HG03558 (cell line): ENCODE results near the gene RPH3AL.

ENCODE experiments used
- ATAC-seq: cut with Tn5 transposase; IDR thresholded peaks from one replicate; pipeline ENCODE4 v1.9.1; 2021; ENCODE audit warnings: moderate number of reproducible peaks; ENCODE audit not compliant: unreplicated experiment; ENCODE audit errors: extremely low read depth

RPH3AL gene

GRCh38 chr17:193841-194806, 158.5 kb downstream of the RPH3AL start:
- ATAC-seq, result no peak

- no peak for ATAC-seq
These were observed 159.2 kb downstream of the RPH3AL start for GRCh38 chr17:193426-193810.

GRCh38 chr17:192666-193425, 159.8 kb downstream of the RPH3AL start:
- no peak for ATAC-seq

GRCh38 chr17:189444-189843, 163.2 kb downstream of the RPH3AL start:
- no peak for ATAC-seq

- ATAC-seq, result no peak
These were observed 165.5 kb downstream of the RPH3AL start for GRCh38 chr17:187130-187529.

GRCh38 chr17:185445-186138, 167.0 kb downstream of the RPH3AL start:
- ATAC-seq, result no peak

- ATAC-seq, result no peak
These were observed 169.6 kb downstream of the RPH3AL start for GRCh38 chr17:183021-183420.

GRCh38 chr17:182050-182751, 170.4 kb downstream of the RPH3AL start:
- ATAC-seq, result no peak

- ATAC-seq, result no peak
These were observed 171.2 kb downstream of the RPH3AL start, which contains the start of gene DOC2B for GRCh38 chr17:181245-182049. DOC2B (minus strand) TSS chr17:181650; CDS start chr17:181479, 171 bp downstream.

- ATAC-seq, result no peak
These were observed 172.0 kb downstream of the RPH3AL start for GRCh38 chr17:180381-181244.

- no peak for ATAC-seq
These were observed 172.7 kb downstream of the RPH3AL start for GRCh38 chr17:179781-180380.

- no peak for ATAC-seq
These were observed 173.6 kb downstream of the RPH3AL start for GRCh38 chr17:179066-179432.

GRCh38 chr17:178292-179065, 174.1 kb downstream of the RPH3AL start:
- ATAC-seq, result no peak

- no peak for ATAC-seq
These were observed 174.8 kb downstream of the RPH3AL start for GRCh38 chr17:177762-178161.

- ATAC-seq, result no peak
These were observed 175.5 kb downstream of the RPH3AL start for GRCh38 chr17:177155-177554.

GRCh38 chr17:173166-173911, 179.3 kb downstream of the RPH3AL start:
- ATAC-seq, result no peak

GRCh38 chr17:172401-172800, 180.2 kb downstream of the RPH3AL start:
- ATAC-seq, result no peak
